ENCODE data around the gene LMTK2. TPM values are rescaled to one million over a fixed set of nuclear protein-coding genes. Genes with fewer than 3 reads are reported as not detected.

LMTK2 gene
- total RNA-seq, 1 experiment from 2014 or later: 17.8 TPM

- intact Hi-C loops (cut with micrococcal nuclease): loop anchor here (1.0 kb wide), 1 partner anchor 220 kb away; no protein-coding TSS in a partner anchor
- no peak for ATAC-seq
- no TSS peak for BruUV-seq (replicated peaks)
These were observed 135.1 kb downstream of the LMTK2 start for GRCh38 chr7:98241674-98242241.

More at GRCh38 chr7:98241674-98242241, 135.1 kb downstream of the LMTK2 start:
- H3K27me3 ChIP-seq (ENCODE audit: insufficient read depth, low read length): no peaks in the 10 kb centered on the region
- H3K9me3 ChIP-seq (ENCODE audit: control insufficient read depth in 1 of 2, insufficient read depth in 1 of 2, low read depth in 1 of 2, low read length in 2 of 2): no peaks in the 10 kb centered on the region
- H3K9me2 ChIP-seq (ENCODE audit: insufficient read depth): no peaks in the 10 kb centered on the region
- POLR2A ChIA-PET: no interaction called here
- no peaks in the 10 kb centered on the region for H4K20me1 ChIP-seq (ENCODE audit: insufficient read depth)
- RAD21 ChIA-PET (ENCODE audit: low non-redundant PET in 1 of 2, low total read pairs in 2 of 2, uncharacterized antibody in 2 of 2, unreplicated experiment in 2 of 2): no interaction called here
- H3K4me1 ChIP-seq (ENCODE audit: control insufficient read depth in 1 of 2, insufficient read depth in 2 of 2, low read length in 2 of 2): peaks cover 7 to 14% of the 10 kb centered on the region in 2 experiments
- H3K27ac ChIP-seq (ENCODE audit: low read depth, low read length): no peak overlapping the region
- no peaks in the 10 kb centered on the region; a peak in 1 of 4 replicates for H3K36me3 ChIP-seq (ENCODE audit: control insufficient read depth in 1 of 2, insufficient read depth in 2 of 2, low read length in 2 of 2)
- H3K9ac ChIP-seq (ENCODE audit: low read length): no peak overlapping the region
- no peak overlapping the region for H3K4me2 ChIP-seq (ENCODE audit: low read length)
- no peak overlapping the region for H3K4me3 ChIP-seq (replicated peaks in 1 of 2; ENCODE audit: low read depth in 1 of 2, low read length in 2 of 2)
- no peak for TF ChIP-seq SRF (IDR thresholded peaks at IDR 0.05; ENCODE audit: low read depth)
- TF ChIP-seq ZBTB33 (IDR thresholded peaks at IDR 0.05; ENCODE audit: extremely low read depth, insufficient replicate concordance, low read length): no peak
- no peak for TF ChIP-seq SIN3A (IDR thresholded peaks at IDR 0.05; ENCODE audit: low read depth)
- no peak for TF ChIP-seq CTCF (IDR thresholded peaks at IDR 0.05 in 2 of 3, conservative IDR thresholded peaks at IDR 0.05 in 1 of 3; ENCODE audit: borderline replicate concordance in 1 of 3, insufficient read depth in 1 of 3, low read depth in 2 of 3, low read length in 2 of 3)
- TF ChIP-seq POLR2AphosphoS5 (IDR thresholded peaks at IDR 0.05; ENCODE audit: low read depth, low read length): no peak
- TF ChIP-seq POLR2A (IDR thresholded peaks at IDR 0.05; ENCODE audit: borderline replicate concordance, extremely low read depth, insufficient read depth, insufficient read length): no peak
- TF ChIP-seq EZH2 (IDR thresholded peaks at IDR 0.05): no peak
- no peak for TF ChIP-seq CEBPB (IDR thresholded peaks at IDR 0.05; ENCODE audit: low read depth)
- no peak for TF ChIP-seq REST (IDR thresholded peaks at IDR 0.05; ENCODE audit: low read depth)
- TF ChIP-seq EGR1 (IDR thresholded peaks at IDR 0.05; ENCODE audit: low read depth): no peak
- TF ChIP-seq FOSL1 (IDR thresholded peaks at IDR 0.05; ENCODE audit: low read depth): no peak
- no peak for TF ChIP-seq EZH2phosphoT487 (IDR thresholded peaks at IDR 0.05; ENCODE audit: borderline replicate concordance)
- TF ChIP-seq ZFX (IDR thresholded peaks at IDR 0.05): no peak
- no peak for TF ChIP-seq SP1 (IDR thresholded peaks at IDR 0.05; ENCODE audit: low read depth)
- no peak for TF ChIP-seq CBX3 (IDR thresholded peaks at IDR 0.05; ENCODE audit: low read depth)
- no peak for DNase-seq (ENCODE audit: low read depth, low spot score)
- H2AFZ ChIP-seq (ENCODE audit: low read depth, low read length, poor library complexity, severe bottlenecking): no peak overlapping the region
- CTCF ChIA-PET: no interaction called here
- no peaks in the 10 kb centered on the region for H3K79me2 ChIP-seq (ENCODE audit: insufficient read depth, low read length)

All from HCT116 (cell line).